Activated T-helper 1 cell treated with anti-CD3 and anti-CD28 coated beads, Interleukin-12 subunit alpha, Interleukin-12 subunit beta, Interleukin-2, Interleukin-4 antibody, amounts not matched to agents 30 ng/mL and 10 ng/mL and 1 ng/mL, durations not matched to agents 14 hours and 24 hours and 36 hours (primary cell): Measurements from ENCODE around the gene ZDHHC12. TPM values are rescaled to one million over a fixed set of nuclear protein-coding genes. Genes with fewer than 3 reads are reported as not detected.

ENCODE experiments used
- DNase-seq: peaks from one replicate; pipeline ENCODE4 v3.0.0; 2021; ENCODE audit warnings: low spot score
- H3K27ac Mint-ChIP-seq: one replicate; pipeline ENCODE4 v1.8.0; 2021; ENCODE audit warnings: mild to moderate bottlenecking, mixed read lengths
- H3K27me3 Mint-ChIP-seq: one replicate; pipeline ENCODE4 v1.8.0; 2022; ENCODE audit warnings: mild to moderate bottlenecking, moderate library complexity, mixed read lengths; ENCODE audit not compliant: insufficient read depth
- H3K36me3 Mint-ChIP-seq: one replicate; pipeline ENCODE4 v1.8.0; 2021; ENCODE audit warnings: low read depth, mixed read lengths
- H3K4me1 Mint-ChIP-seq: one replicate; pipeline ENCODE4 v1.8.0; 2021; ENCODE audit warnings: low read depth, mixed read lengths
- H3K4me3 Mint-ChIP-seq: one replicate; pipeline ENCODE4 v1.8.0; 2021; ENCODE audit warnings: mild to moderate bottlenecking, moderate library complexity, mixed read lengths
- H3K9me3 Mint-ChIP-seq: one replicate; pipeline ENCODE4 v1.8.0; 2021; ENCODE audit warnings: mixed read lengths
- intact Hi-C: fragments of 100-400 bp; cut with micrococcal nuclease; formaldehyde crosslinking; loops from one replicate; pipeline ENCODE4 v1.15.1; 2024
- total RNA-seq: library from RNA; stranded (reverse); gene quantifications from 2 replicates; pipeline ENCODE4 v1.2.3, GENCODE V29; 2022

The ZDHHC12 gene
- 51.7 and 54.4 TPM in 2 replicates for total RNA-seq

- Mint-ChIP-seq H3K4me3 (peak within 1 kb of the TSS; percentile 92), H3K36me3 (peaks cover 2% of the 10 kb centered on the region), H3K4me1 (peaks cover 42% of the 10 kb centered on the region), H3K9me3 (no peaks in the 10 kb centered on the region), H3K27me3 (no peaks in the 10 kb centered on the region), H3K27ac (peak within 1 kb of the TSS; percentile 93)
- intact Hi-C loops: loop anchor here (1.0 to 10.0 kb wide), 12 partner anchors 22 to 353 kb away; partner anchors contain the start of genes DOLK, DYNC2I2, ENDOG and KYAT1
- DNase-seq: peak; percentile 99
These were observed at the start of gene ZDHHC12 for GRCh38 chr9:128723866-128724743. Gene ZDHHC12 (minus strand): TSS chr9:128724127. CDS start chr9:128724093, 34 bp downstream.

- Mint-ChIP-seq H3K36me3 (peaks cover 1% of the 10 kb centered on the region), H3K4me3 (peak overlapping the region; percentile 76), H3K9me3 (peaks cover 5% of the 10 kb centered on the region), H3K4me1 (peaks cover 14% of the 10 kb centered on the region), H3K27me3 (no peaks in the 10 kb centered on the region), H3K27ac (no peak overlapping the region)
- intact Hi-C loops: loop anchor here (5.0 to 10.0 kb wide), 6 partner anchors 109 to 451 kb away; partner anchors contain the start of genes COQ4, DYNC2I2, KYAT1 and LRRC8A
- DNase-seq: no peak
These were observed 49.1 kb upstream of the ZDHHC12 start for GRCh38 chr9:128773049-128773448.

- Mint-ChIP-seq H3K36me3 (peaks cover 1% of the 10 kb centered on the region), H3K4me1 (peaks cover 14% of the 10 kb centered on the region), H3K27ac (peak within 1 kb of the TSS; percentile 95), H3K9me3 (peaks cover 5% of the 10 kb centered on the region), H3K27me3 (no peaks in the 10 kb centered on the region), H3K4me3 (peak within 1 kb of the TSS; percentile 98)
- DNase-seq: peak; percentile 92
- intact Hi-C loops: loop anchor here (1.0 to 10.0 kb wide), 11 partner anchors 15 to 450 kb away; partner anchors contain the start of genes COQ4, DOLK, DYNC2I2 and ENDOG
These were observed 48.0 kb upstream of the ZDHHC12 start, which contains the start of gene ZER1 for GRCh38 chr9:128771745-128772519. Gene ZER1 (minus strand): TSS chr9:128771927. CDS start chr9:128755565, 16,362 bp downstream.

- H3K36me3 Mint-ChIP-seq: peaks cover 1% of the 10 kb centered on the region
- peaks cover 14% of the 10 kb centered on the region for H3K4me1 Mint-ChIP-seq
- peak; percentile 11 for DNase-seq
These were observed 47.3 kb upstream of the ZDHHC12 start for GRCh38 chr9:128771094-128771721.

GRCh38 chr9:128770286-128771030 lies 46.5 kb upstream of the ZDHHC12 start:
- H3K9me3 Mint-ChIP-seq: peaks cover 5% of the 10 kb centered on the region
- DNase-seq: no peak
- peaks cover 1% of the 10 kb centered on the region for H3K36me3 Mint-ChIP-seq
- H3K4me1 Mint-ChIP-seq: peaks cover 14% of the 10 kb centered on the region
- H3K27me3 Mint-ChIP-seq: no peaks in the 10 kb centered on the region
- H3K27ac Mint-ChIP-seq: peak overlapping the region; percentile 95
- peak overlapping the region; percentile 98 for H3K4me3 Mint-ChIP-seq
- intact Hi-C loops: loop anchor here (1.0 to 10.0 kb wide), 12 partner anchors 17 to 448 kb away; partner anchors contain the start of genes COQ4, DOLK, DYNC2I2 and ENDOG

More at GRCh38 chr9:128771094-128771721, 47.3 kb upstream of the ZDHHC12 start:
- Mint-ChIP-seq H3K27me3 (no peaks in the 10 kb centered on the region), H3K27ac (peak overlapping the region; percentile 95), H3K4me3 (peak overlapping the region; percentile 98), H3K9me3 (peaks cover 5% of the 10 kb centered on the region)
- intact Hi-C loops: loop anchor here (1.0 to 10.0 kb wide), 11 partner anchors 16 to 449 kb away; partner anchors contain the start of genes COQ4, DOLK, DYNC2I2 and ENDOG

- H3K36me3 Mint-ChIP-seq: no peaks in the 10 kb centered on the region
These were observed 44.7 kb upstream of the ZDHHC12 start for GRCh38 chr9:128768606-128769005.

GRCh38 chr9:128765499-128765898 lies 41.6 kb upstream of the ZDHHC12 start:
- Mint-ChIP-seq H3K36me3 (no peaks in the 10 kb centered on the region), H3K4me3 (no peak overlapping the region), H3K9me3 (no peaks in the 10 kb centered on the region), H3K27ac (no peak overlapping the region), H3K4me1 (peaks cover 8% of the 10 kb centered on the region), H3K27me3 (no peaks in the 10 kb centered on the region)
- no peak for DNase-seq
- intact Hi-C loops: no loop called here

More at GRCh38 chr9:128768606-128769005, 44.7 kb upstream of the ZDHHC12 start:
- no peak for DNase-seq
- Mint-ChIP-seq H3K9me3 (no peaks in the 10 kb centered on the region), H3K27ac (no peak overlapping the region), H3K4me3 (no peak overlapping the region), H3K4me1 (peaks cover 14% of the 10 kb centered on the region), H3K27me3 (no peaks in the 10 kb centered on the region)
- intact Hi-C loops: no loop called here

- Mint-ChIP-seq H3K9me3 (no peaks in the 10 kb centered on the region), H3K36me3 (no peaks in the 10 kb centered on the region), H3K4me1 (no peaks in the 10 kb centered on the region), H3K27ac (no peak overlapping the region), H3K4me3 (no peak overlapping the region), H3K27me3 (no peaks in the 10 kb centered on the region)
- no peak for DNase-seq
- intact Hi-C loops: no loop called here
These were observed 40.4 kb upstream of the ZDHHC12 start for GRCh38 chr9:128764361-128764760.

GRCh38 chr9:128762671-128763449 lies 38.9 kb upstream of the ZDHHC12 start:
- Mint-ChIP-seq H3K27ac (no peak overlapping the region), H3K27me3 (no peaks in the 10 kb centered on the region), H3K4me3 (no peak overlapping the region), H3K36me3 (no peaks in the 10 kb centered on the region), H3K9me3 (no peaks in the 10 kb centered on the region), H3K4me1 (no peaks in the 10 kb centered on the region)
- no peak for DNase-seq
- intact Hi-C loops: no loop called here

GRCh38 chr9:128757602-128758001 lies 33.7 kb upstream of the ZDHHC12 start:
- Mint-ChIP-seq H3K27ac (no peak overlapping the region), H3K4me1 (no peaks in the 10 kb centered on the region), H3K4me3 (no peak overlapping the region), H3K9me3 (no peaks in the 10 kb centered on the region), H3K27me3 (no peaks in the 10 kb centered on the region), H3K36me3 (no peaks in the 10 kb centered on the region)
- DNase-seq: no peak
- intact Hi-C loops: no loop called here

GRCh38 chr9:128753627-128754026 lies 29.7 kb upstream of the ZDHHC12 start:
- no peaks in the 10 kb centered on the region for H3K27me3 Mint-ChIP-seq
- no peaks in the 10 kb centered on the region for H3K4me1 Mint-ChIP-seq
- no peaks in the 10 kb centered on the region for H3K9me3 Mint-ChIP-seq
- intact Hi-C loops: no loop called here
- no peak for DNase-seq
- no peak overlapping the region for H3K27ac Mint-ChIP-seq
- H3K36me3 Mint-ChIP-seq: no peaks in the 10 kb centered on the region
- H3K4me3 Mint-ChIP-seq: no peak overlapping the region
